ENCODE data around the gene ZFP90.

DNA sequence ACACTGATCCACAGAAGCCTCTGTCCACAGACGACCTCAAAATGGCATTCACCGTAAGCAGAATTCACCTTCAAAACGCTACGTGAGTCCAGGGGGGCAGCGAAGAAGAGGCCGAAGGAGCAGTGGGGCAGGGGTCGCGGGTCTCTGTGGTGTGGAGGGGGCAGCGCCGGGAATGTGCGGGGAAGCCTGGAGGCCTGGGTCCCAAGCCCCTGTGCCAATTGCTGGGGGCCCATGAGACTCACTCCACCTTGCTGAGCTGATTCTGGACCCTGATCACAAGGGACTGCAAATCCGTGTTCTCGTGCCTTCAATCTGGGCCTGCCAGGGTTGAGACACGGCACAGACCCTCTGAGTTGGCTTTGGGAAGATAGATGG is 47.5 kb upstream of the ZFP90 start:
- TF ChIP-seq CTCF (IDR thresholded peaks at IDR 0.05) (no peak), EP300 (IDR thresholded peaks at IDR 0.05) (no peak), POLR2AphosphoS5 (IDR thresholded peaks at IDR 0.05) (no peak), POLR2A (IDR thresholded peaks at IDR 0.05) (no peak)
